HG03565 (cell line): ENCODE results near the gene DKK2.
A peak's percentile ranks its signal among the peaks of the same experiment; 100 is the strongest.
"Not testable (repeated sequence)": the region's sequence is repeated elsewhere in the genome, so short reads cannot be mapped to it uniquely, and the experiment has no call there.

Experiments used
- ATAC-seq: cut with Tn5 transposase; IDR thresholded peaks from one replicate; pipeline ENCODE4 v1.9.1; 2021; ENCODE audit warnings: mild to moderate bottlenecking, moderate library complexity; ENCODE audit not compliant: unreplicated experiment

DKK2 gene

DNA sequence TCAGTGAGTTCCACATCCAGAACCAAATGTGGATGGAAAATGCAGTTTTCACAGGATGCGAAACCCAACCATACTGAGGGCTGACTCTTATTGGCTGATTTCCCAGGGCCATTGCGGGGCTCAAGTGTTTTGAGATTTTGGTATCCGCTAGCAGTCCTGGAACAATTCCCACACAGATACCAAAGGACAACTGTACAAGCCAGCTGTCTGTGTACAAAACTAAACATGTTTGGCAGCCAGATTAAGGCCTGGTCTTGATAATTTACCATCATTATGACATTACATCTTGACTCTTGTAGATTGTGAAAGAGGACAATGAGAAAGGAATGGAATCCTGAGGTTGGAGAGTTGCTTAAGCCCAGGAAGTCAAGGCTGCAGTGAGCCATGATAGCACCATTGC is 121.9 kb downstream of the DKK2 start:
- no peak for ATAC-seq

DNA sequence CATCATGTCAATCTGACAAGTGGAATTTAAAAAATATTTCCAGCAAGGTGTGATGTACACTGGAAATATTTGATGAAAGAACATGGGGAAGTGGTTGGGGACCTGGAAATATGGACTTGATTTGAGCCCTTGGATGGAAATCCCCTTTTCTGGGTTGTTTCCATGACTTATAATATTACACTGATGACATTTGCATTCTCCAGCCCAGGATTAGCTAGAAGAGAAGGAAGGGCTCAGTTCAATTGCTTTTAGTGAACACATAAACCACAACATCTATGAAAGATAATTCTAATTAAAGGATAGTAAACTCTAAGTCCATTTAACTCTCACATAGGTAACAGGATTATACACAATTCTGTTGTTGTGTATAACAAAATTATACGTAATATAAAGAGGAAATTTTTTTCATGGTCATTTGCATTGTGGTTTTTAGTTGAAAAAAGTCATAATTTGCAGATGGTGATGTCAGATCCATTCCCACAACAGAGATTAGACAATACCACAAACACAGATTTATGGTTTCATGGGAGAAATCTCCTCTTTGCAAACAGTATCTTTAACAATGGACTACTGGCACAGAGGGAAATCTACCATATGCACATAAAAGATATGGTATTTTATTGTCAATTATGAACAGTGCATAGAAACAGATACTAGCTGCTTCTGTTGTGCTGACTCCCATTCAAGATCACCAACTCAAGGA is 126.5 kb downstream of the DKK2 start:
- ATAC-seq: no peak

DNA sequence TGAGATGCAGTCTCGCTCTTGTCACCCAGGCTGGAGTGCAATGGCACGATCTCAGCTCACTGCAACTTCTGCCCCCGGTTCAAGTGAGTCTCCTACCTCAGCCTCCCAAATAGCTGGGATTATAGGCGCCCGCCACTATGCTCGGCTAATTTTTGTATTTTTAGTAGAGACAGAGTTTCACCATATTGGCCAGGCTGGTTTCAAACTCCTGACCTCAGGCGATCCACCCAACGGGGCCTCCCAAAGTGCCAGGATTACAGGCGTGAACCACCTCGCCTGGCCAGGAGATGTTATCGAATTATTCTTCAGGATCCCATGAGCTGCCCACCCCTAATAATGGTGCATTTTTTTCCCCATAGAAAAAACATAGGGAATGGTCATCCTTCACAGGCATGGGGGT is 128.1 kb downstream of the DKK2 start:
- ATAC-seq: not testable (repeated sequence)

DNA sequence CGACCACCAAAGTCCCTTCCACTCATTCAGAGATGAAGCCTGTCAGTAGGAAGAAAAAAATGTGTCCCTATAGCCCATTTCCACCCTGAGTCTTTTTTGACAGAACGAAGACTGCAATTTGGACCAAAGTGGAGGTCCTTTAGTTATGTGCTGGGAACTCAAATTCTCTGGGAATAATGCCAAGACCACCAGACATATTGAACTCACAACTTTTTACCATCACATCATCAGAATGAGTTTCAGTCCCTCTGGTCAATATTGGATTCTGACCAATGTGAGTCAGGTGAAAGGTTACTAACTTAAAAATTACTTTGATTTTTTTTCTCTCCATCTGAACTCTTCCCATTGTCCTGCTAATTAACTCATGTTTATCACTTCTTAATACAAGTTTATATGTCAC is 128.9 kb downstream of the DKK2 start:
- no peak for ATAC-seq

DNA sequence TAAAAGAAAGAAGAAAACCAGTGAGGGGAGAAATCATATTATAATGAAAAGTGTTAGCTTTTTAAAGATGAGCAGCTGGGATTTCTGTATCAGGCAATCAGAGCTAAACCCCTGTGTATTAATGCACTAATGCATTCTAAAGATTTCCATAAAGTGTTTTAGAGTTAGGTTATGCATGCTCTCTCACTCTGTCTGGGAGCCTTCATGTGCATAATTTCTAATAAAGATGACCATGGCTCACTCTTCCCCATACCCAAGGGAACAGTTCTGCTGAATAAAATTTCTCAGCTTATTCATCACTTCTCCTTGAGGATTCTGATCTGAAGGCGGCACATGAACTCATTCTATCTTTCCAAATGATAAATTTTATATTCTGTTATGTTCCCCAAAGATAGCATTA is 129.4 kb downstream of the DKK2 start:
- no peak for ATAC-seq

DNA sequence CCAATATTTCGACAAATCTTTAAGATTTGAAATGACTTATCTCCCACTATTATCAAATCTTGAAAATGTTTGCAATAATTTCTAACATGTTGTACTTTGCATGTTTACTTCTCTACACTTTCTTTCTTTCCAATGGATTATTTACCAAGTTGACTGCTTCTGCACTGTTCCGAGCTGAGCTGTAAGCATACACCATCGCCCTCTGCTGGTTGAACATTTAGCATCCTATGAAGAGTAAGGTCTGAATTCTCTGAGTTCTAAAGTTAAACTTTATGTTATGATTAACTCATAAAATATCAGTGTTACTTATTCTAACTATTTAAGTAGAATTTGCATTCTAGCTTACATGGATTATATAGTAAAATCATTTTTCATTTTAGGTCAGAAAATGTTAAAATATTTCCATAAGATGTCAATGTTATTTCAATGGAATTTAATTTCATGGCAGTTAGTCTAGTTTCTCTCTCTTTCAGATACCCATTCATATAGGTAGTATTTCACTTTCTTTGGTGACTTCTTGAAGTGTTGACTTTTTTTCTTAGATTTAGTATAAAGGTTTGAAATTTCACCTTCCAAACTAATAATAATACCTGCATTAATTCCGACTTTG is 137.4 kb downstream of the DKK2 start:
- ATAC-seq: peak; percentile 84

DNA sequence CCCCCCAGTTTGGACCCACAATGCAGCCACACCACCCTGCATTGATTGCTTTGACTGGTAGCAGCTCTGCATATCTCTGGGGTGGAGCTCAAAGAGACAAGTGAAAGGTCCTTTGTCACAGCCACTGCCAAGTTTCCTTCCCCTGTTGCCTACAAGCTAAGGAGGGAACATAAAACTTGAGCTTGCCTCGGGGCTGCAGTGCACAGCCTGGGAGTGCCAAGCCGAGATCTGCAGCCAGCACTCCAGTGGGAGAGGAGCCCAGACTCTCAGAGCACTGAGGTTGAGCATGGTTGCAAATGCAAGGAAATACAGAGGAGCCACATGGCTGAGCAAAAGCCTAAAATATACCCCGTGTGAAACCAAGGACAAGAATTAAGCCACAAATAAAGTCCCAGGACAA is 142.2 kb downstream of the DKK2 start:
- no peak for ATAC-seq

DNA sequence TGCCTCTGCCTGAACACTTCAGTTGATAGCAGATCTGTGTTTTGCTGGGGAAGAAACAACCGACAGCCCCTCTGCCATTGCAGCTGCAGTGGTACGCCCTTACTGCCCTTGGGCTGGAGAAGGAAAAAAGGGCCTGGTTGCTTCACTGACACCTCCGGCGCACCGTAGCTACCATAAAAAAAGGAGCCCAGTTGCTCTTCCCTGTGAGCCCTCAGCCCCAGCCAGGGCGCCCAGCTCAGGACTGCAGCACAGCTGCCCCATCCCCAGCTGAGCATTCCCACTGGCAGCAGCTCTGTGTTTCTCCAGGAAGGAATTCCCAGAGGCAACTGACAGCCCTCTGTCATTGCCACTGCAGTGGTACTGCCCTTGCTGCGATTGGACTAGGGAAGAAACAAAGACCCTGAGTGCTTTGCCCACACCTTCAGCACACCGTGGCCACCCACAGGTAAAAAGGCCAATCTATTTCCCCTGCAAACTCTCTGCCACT is 142.7 kb downstream of the DKK2 start:
- ATAC-seq: no peak

DNA sequence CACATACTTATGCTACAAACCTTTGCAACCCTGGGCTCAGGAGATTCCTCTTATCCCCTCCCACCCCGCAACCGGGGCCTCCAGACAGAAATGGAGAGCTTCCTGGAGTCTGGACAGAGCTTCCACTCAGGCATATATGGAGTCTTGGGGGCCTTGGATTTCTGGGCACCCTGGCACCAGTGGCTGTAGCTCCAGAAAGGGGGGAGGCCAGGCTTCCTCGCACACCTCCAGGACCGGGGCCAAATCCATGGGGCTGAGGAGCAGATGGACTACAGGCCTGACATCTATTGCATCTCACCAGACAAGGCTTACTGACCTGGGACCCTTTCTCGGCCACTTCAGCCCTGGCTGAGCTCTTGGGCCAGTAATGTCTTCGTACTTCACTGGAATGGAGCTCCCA is 143.3 kb downstream of the DKK2 start:
- ATAC-seq: no peak

DNA sequence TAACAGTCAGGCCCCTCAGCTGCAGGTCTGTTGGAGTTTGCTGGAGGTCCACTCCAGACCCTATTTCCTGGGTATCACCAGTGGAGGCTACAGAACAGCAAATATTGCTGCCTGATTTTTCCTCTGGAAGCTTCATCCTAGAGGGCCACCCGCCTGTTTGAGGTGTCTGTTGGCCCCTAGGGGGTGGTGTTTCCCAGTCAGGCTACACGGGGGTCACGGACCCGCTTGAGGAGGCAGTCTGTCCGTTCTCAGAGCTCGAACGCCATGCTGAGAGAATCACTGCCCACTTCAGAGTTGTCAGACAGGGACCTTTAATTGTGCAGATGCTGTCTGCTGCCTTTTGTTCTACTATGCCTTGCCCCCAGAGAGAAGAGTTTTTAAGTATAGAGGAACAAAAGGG is 160.8 kb downstream of the DKK2 start:
- no peak for ATAC-seq
